ENCODE measurements around the gene MAN2A1. TPM values are rescaled to one million over a fixed set of nuclear protein-coding genes. Genes with fewer than 3 reads are reported as not detected.

MAN2A1 gene
- total RNA-seq, 1 donor from 2014 or later, result 21.3 TPM

DNA sequence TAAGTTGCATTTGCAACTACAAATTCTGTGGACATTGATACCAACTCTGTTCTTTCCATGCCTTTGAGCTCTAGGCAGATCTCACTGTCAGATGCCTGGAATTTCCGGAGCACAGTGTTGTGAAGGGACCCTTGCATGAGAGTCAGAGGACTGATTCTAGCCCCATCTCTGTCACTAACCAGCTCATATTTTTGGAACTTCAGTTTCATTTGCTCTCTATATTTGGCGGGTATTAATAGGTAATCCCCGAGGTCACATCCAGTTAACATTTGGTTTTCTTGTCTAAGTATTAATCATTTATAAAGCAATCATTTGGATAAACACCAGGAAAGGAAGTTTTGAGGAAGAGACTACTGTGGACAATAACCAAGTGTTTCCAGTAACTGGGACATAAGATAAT lies 115.7 kb downstream of the MAN2A1 start:
- TF ChIP-seq, protein P1, sequence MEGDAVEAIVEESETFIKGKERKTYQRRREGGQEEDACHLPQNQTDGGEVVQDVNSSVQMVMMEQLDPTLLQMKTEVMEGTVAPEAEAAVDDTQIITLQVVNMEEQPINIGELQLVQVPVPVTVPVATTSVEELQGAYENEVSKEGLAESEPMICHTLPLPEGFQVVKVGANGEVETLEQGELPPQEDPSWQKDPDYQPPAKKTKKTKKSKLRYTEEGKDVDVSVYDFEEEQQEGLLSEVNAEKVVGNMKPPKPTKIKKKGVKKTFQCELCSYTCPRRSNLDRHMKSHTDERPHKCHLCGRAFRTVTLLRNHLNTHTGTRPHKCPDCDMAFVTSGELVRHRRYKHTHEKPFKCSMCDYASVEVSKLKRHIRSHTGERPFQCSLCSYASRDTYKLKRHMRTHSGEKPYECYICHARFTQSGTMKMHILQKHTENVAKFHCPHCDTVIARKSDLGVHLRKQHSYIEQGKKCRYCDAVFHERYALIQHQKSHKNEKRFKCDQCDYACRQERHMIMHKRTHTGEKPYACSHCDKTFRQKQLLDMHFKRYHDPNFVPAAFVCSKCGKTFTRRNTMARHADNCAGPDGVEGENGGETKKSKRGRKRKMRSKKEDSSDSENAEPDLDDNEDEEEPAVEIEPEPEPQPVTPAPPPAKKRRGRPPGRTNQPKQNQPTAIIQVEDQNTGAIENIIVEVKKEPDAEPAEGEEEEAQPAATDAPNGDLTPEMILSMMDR (IDR thresholded peaks at IDR 0.05; ENCODE audit: unreplicated experiment), result no peak
- Mint-ChIP-seq H3K4me3 (no peak overlapping the region), H3K36me3 (peaks cover 21% of the 10 kb centered on the region), H3K4me1 (no peaks in the 10 kb centered on the region), H3K9me3 (peaks cover 23% of the 10 kb centered on the region), H3K27me3 (ENCODE audit: low read depth) (no peaks in the 10 kb centered on the region), H3K27ac (no peak overlapping the region)
- no peak for DNase-seq (ENCODE audit: low spot score in 2 of 2, unreplicated experiment in 2 of 2)

DNA sequence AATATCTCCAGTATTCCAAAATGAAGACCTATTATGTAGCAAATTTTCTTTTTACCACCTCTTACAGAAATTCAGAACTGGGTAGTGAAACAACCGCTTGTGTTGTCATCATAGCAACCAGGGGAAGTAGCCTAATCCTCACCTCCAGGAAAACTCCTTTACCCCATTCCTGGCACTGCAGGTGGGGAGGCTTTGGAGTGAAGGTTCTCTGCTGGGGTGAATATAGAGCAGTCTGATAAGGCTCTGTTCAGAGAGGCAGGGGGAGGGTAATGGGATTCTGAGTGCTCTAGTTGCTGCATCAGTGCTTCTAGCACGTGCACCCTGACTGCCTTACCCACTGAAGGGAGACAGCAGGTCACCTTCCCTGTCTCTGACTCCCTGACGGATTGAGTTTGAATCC lies 116.2 kb downstream of the MAN2A1 start:
- H3K4me3 Mint-ChIP-seq, result no peak overlapping the region
- peaks cover 23% of the 10 kb centered on the region for H3K36me3 Mint-ChIP-seq
- H3K4me1 Mint-ChIP-seq, result no peaks in the 10 kb centered on the region
- TF ChIP-seq, protein P1 (IDR thresholded peaks at IDR 0.05; ENCODE audit: unreplicated experiment), result no peak
- H3K27me3 Mint-ChIP-seq (ENCODE audit: low read depth), result no peaks in the 10 kb centered on the region
- peaks cover 23% of the 10 kb centered on the region for H3K9me3 Mint-ChIP-seq
- no peak overlapping the region for H3K27ac Mint-ChIP-seq
- DNase-seq (ENCODE audit: low spot score in 2 of 2, unreplicated experiment in 2 of 2), result no peak

- DNase-seq (ENCODE audit: low spot score in 2 of 2, unreplicated experiment in 2 of 2), result no peak
- Mint-ChIP-seq H3K4me1 (no peaks in the 10 kb centered on the region), H3K27ac (no peak overlapping the region), H3K4me3 (no peak overlapping the region), H3K9me3 (peaks cover 19% of the 10 kb centered on the region), H3K36me3 (peaks cover 18% of the 10 kb centered on the region), H3K27me3 (ENCODE audit: low read depth) (no peaks in the 10 kb centered on the region)
- TF ChIP-seq, protein P1 (IDR thresholded peaks at IDR 0.05; ENCODE audit: unreplicated experiment), result no peak
Measured at GRCh38 chr5:109812698-109813097, 123.0 kb downstream of the MAN2A1 start.

GRCh38 chr5:109816732-109817131 lies 127.0 kb downstream of the MAN2A1 start:
- TF ChIP-seq, protein P1 (IDR thresholded peaks at IDR 0.05; ENCODE audit: unreplicated experiment), result no peak
- H3K9me3 Mint-ChIP-seq, result no peaks in the 10 kb centered on the region
- H3K27me3 Mint-ChIP-seq (ENCODE audit: low read depth), result no peaks in the 10 kb centered on the region
- peaks cover 9% of the 10 kb centered on the region for H3K36me3 Mint-ChIP-seq
- no peak overlapping the region for H3K4me3 Mint-ChIP-seq
- no peak overlapping the region for H3K27ac Mint-ChIP-seq
- H3K4me1 Mint-ChIP-seq, result no peaks in the 10 kb centered on the region
- DNase-seq (ENCODE audit: low spot score in 2 of 2, unreplicated experiment in 2 of 2), result no peak

GRCh38 chr5:109819878-109820277 lies 130.2 kb downstream of the MAN2A1 start:
- TF ChIP-seq, protein P1 (IDR thresholded peaks at IDR 0.05; ENCODE audit: unreplicated experiment), result no peak
- Mint-ChIP-seq H3K9me3 (no peaks in the 10 kb centered on the region), H3K4me1 (no peaks in the 10 kb centered on the region), H3K36me3 (peaks cover 9% of the 10 kb centered on the region), H3K4me3 (no peak overlapping the region), H3K27ac (no peak overlapping the region), H3K27me3 (ENCODE audit: low read depth) (no peaks in the 10 kb centered on the region)
- DNase-seq (ENCODE audit: low spot score in 2 of 2, unreplicated experiment in 2 of 2), result no peak

DNA sequence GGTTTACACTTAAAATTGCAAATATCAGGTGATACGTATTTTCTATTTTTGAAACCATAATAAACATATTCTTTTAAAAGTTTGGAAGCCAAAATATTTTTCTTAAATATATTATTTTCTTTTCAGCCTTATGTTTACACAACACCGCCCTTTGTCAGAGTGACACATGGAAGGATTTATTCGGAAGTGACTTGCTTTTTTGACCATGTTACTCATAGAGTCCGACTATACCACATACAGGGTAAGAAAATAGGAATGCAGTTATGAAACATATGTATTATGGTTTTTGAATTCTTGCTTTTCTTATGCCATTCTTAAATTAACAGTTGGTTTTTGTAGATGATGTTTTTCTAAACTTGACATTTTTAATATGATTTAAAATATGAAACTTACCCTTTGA lies 133.9 kb downstream of the MAN2A1 start:
- TF ChIP-seq, protein P1 (IDR thresholded peaks at IDR 0.05; ENCODE audit: unreplicated experiment), result no peak
- Mint-ChIP-seq H3K27ac (no peak overlapping the region), H3K9me3 (no peaks in the 10 kb centered on the region), H3K4me1 (peaks cover 2% of the 10 kb centered on the region), H3K36me3 (peaks cover 17% of the 10 kb centered on the region), H3K27me3 (ENCODE audit: low read depth) (no peaks in the 10 kb centered on the region), H3K4me3 (no peak overlapping the region)
- DNase-seq (ENCODE audit: low spot score in 2 of 2, unreplicated experiment in 2 of 2), result no peak
